GM06990 (cell line): ENCODE measurements around the gene VAV3.

ENCODE experiments used
- DNase-seq: peaks from one replicate; pipeline ENCODE4 v3.0.0-alpha.2; 2011; ENCODE audit not compliant: insufficient read length; ENCODE audit errors: extremely low read depth
- H3K27me3 ChIP-seq: replicated peaks from 2 replicates; pipeline ENCODE4 v1.6.0; 2011; ENCODE audit warnings: low read length; ENCODE audit not compliant: control insufficient read depth, insufficient read depth
- H3K36me3 ChIP-seq: 2 replicates; pipeline ENCODE4 v1.5.1; 2011; ENCODE audit warnings: low read length; ENCODE audit not compliant: control insufficient read depth, insufficient read depth
- H3K4me3 ChIP-seq: replicated peaks from 2 replicates; pipeline ENCODE4 v1.5.1; 2011; ENCODE audit warnings: low read depth, mild to moderate bottlenecking, control low read depth, low read length
- TF ChIP-seq, protein P1 (sequence below): IDR thresholded peaks from 2 replicates; pipeline ENCODE4 v1.5.1; 2011; ENCODE audit warnings: low read length, control low read depth, mild to moderate bottlenecking, inconsistent platforms; ENCODE audit not compliant: insufficient read depth, poor library complexity, severe bottlenecking

Gene VAV3

DNA sequence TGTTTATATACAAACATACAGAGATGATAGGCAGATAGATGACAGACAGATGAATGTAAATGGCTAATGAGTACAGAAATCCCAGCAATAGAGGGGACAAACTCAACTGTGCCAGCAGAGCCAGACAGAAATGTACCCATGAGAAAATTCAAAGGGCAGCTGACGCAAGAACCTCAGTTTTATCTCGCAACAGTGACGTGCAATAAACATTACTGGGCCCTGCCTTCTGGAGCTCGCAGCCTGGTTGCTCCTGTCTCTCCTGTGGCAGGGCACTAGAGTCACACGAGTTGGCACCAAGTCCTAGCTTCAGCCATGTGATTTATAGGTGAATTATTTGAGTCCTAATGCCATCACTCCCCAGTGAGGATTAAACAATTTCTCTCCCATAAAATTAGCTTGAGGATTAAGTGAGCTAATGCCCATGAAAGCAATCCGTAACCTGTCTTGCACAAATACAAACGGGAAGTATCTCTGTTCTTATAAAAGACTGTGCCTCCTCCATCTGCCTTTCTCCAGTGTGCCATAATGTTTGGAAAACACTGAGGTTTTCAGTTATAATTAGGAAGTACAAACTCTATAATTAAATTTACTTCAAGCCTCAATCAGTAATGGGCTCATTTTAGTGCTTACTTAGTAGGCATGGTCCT lies 50.7 kb downstream of the VAV3 start:
- H3K4me3 ChIP-seq, result no peak overlapping the region
- no peak for DNase-seq

DNA sequence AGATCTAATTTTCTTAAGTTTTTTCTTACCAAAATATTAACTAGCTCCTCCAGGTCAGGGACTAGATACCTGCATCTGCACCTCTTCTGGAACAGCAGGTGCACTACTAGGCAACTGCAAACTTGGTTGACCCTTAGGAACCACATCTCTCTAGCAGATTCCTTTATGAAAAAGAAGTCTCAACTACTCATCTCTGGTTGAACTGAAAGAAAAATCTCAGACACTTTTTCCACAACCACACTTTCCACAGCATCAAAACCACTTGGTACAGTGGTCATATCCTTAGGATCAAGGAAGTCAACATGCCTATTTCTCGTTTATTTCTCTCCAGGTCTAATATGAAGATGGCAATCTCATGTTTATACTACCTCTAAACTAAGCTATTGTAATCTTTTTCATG lies 52.3 kb downstream of the VAV3 start:
- Histone ChIP-seq H3K27me3 (no peaks in the 10 kb centered on the region), H3K36me3 (no peaks in the 10 kb centered on the region), H3K4me3 (no peak overlapping the region)
- TF ChIP-seq, protein P1, sequence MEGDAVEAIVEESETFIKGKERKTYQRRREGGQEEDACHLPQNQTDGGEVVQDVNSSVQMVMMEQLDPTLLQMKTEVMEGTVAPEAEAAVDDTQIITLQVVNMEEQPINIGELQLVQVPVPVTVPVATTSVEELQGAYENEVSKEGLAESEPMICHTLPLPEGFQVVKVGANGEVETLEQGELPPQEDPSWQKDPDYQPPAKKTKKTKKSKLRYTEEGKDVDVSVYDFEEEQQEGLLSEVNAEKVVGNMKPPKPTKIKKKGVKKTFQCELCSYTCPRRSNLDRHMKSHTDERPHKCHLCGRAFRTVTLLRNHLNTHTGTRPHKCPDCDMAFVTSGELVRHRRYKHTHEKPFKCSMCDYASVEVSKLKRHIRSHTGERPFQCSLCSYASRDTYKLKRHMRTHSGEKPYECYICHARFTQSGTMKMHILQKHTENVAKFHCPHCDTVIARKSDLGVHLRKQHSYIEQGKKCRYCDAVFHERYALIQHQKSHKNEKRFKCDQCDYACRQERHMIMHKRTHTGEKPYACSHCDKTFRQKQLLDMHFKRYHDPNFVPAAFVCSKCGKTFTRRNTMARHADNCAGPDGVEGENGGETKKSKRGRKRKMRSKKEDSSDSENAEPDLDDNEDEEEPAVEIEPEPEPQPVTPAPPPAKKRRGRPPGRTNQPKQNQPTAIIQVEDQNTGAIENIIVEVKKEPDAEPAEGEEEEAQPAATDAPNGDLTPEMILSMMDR, result no peak
- DNase-seq, result no peak

More for the DNA sequence above, 50.7 kb downstream of the VAV3 start:
- Histone ChIP-seq H3K27me3 (no peaks in the 10 kb centered on the region), H3K36me3 (no peaks in the 10 kb centered on the region)
- TF ChIP-seq, protein P1, result no peak

DNA sequence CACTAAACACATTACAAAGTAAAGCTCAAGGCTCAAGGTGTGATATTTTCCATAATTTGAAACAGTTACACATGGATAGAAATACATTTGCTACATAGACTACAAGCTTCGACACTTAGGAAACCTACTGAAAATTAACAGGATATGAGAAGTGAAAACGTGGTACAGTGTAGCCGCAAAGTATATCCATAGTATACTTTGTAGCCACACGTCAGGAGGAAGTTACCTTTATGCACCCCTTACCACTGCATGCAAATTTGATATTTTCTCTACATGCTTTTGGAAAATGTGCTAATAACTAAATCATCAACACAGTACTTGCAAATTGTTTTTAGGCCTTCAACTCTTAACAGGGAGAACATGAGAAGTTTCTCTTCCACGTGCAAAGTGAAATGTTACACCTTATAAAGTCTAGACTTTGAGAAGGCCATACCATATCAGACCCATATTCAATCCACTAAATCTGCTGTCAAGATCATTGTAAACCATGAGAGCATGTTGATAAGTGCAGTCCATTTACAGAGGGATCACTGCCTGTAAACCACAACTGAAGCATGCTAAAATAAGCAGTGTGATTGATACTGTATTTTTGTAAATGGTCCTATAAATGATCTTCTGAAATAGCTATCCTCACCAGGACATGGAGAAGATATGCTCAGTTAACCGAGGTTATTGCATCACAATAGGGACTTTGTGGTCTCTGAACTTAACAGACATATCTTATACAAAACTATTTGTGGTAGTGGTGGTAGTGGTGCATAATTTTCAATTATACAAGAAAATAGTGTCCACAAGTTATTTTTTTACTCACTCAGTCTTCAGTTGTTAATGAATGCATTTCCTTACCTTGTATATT lies 64.7 kb downstream of the VAV3 start:
- TF ChIP-seq, protein P1, result no peak
- no peak for DNase-seq

DNA sequence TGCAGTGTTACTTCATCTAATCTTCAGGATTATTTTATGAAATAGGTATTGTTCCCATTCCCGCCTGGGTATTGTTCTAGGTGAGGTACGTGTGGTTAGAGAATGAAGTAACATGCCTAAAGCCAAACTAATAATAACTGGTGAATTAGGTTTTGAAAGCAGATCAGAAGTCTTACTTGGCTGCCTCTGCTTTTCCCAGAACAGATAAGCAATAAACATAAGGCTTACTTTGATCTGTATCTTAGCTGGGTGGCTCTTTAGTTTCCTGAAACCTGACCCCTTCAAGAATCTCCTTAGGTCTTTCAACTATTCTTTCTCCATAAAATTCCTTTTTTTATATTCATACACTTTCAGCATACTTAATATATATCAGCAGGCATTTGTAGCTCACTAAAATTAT lies 65.3 kb downstream of the VAV3 start:
- DNase-seq, result no peak
- Histone ChIP-seq H3K4me3 (no peak overlapping the region), H3K27me3 (no peaks in the 10 kb centered on the region), H3K36me3 (no peaks in the 10 kb centered on the region)
- TF ChIP-seq, protein P1, result no peak

More for the DNA sequence above, 64.7 kb downstream of the VAV3 start:
- H3K36me3 ChIP-seq, result no peaks in the 10 kb centered on the region
- no peak overlapping the region for H3K4me3 ChIP-seq
- no peaks in the 10 kb centered on the region for H3K27me3 ChIP-seq

DNA sequence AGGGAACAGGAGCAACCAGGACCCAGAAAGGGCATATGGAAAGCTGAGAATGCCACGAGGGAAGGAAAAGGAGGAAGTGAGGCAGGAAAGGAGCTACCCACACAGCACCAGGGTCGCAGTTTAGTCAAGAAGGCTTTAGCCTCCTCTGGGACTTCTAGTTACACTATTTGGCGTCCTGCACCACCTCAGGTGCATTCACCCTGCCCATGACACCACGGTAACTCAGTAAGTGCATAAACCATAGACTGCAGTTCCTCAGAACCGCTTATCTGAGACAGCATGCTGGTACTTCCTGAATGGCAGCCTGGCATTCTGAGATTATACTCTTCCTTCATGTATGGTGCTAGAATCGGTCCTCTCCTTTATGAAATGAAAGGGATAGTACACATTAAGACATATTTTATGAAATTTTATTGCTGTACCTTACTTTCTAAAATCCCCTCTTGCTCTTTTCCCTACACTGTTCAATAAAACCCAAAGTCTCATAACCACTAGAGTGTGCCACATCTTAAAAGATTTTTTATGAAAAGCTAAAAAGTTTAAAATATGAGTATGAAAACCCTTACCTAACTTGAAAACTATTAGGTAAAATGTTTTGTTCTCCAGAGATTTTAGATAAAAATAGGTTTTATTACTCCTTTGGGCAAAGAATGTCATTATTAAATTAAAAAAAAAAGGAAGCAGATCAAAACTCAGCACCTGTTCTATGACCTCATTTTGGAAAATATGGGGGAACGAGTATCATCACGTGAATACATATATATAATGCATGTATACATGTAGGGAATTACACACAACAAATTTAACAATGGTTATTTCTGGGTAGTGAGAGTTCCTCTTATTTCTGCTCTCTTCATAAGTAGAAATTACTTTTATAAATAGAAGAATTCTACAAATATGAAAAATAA lies 67.3 kb downstream of the VAV3 start:
- DNase-seq, result no peak
- H3K27me3 ChIP-seq, result no peaks in the 10 kb centered on the region
- no peak overlapping the region for H3K4me3 ChIP-seq
- TF ChIP-seq, protein P1, result no peak
- no peaks in the 10 kb centered on the region for H3K36me3 ChIP-seq
